ENCODE measurements around the gene DKK3.

The DKK3 gene

DNA sequence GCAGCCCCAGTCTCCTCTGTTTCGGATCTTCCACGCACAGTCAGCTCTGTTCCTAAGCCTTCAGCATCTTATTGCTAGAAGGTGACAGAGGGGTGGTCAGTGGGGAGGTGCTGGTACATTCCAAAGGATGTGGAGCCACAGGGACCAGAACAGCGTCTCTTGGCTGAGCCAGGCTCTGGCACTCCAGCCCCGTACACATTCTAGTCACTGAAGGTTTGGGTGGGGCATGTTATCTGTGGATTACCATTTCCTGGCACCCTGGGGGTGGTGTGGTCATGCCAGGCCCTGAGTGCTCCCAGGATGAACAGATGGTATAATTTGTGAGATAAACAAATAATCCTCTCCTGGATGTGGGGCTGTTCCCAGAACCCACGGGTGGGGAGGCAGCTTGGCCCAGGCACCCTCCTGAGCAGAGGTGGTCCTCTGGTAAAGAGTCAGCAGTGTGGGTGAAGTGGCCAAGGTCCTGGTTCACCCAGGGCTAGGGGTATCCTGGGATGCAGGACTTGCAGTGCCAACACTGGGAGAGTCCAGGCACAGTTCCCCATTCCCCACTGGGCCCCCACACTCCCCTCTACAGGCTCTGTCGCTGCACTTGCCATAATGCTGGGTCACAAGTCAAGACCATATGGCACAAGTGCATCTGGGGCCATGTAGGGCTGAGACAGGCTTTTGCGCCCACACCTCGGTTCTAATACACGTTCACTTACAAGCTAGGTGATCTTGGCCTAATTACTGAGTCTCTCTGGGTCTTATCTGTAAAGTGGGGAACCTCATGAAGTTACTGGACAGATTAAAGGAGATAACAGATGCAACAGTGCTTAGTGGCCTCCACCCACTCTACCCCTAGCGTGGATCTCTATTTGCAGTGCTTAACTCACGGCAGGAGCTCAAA lies 33.0 kb downstream of the DKK3 start:
- DNase-seq (ENCODE audit: low read depth) = no peak
- TF ChIP-seq, protein P1, sequence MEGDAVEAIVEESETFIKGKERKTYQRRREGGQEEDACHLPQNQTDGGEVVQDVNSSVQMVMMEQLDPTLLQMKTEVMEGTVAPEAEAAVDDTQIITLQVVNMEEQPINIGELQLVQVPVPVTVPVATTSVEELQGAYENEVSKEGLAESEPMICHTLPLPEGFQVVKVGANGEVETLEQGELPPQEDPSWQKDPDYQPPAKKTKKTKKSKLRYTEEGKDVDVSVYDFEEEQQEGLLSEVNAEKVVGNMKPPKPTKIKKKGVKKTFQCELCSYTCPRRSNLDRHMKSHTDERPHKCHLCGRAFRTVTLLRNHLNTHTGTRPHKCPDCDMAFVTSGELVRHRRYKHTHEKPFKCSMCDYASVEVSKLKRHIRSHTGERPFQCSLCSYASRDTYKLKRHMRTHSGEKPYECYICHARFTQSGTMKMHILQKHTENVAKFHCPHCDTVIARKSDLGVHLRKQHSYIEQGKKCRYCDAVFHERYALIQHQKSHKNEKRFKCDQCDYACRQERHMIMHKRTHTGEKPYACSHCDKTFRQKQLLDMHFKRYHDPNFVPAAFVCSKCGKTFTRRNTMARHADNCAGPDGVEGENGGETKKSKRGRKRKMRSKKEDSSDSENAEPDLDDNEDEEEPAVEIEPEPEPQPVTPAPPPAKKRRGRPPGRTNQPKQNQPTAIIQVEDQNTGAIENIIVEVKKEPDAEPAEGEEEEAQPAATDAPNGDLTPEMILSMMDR (IDR thresholded peaks at IDR 0.05; ENCODE audit: control insufficient read depth, insufficient read depth, low read depth, low read length, missing control alignments) = no peak
- H3K4me3 ChIP-seq (ENCODE audit: control insufficient read depth, low read depth, low read length) = no peak overlapping the region

DNA sequence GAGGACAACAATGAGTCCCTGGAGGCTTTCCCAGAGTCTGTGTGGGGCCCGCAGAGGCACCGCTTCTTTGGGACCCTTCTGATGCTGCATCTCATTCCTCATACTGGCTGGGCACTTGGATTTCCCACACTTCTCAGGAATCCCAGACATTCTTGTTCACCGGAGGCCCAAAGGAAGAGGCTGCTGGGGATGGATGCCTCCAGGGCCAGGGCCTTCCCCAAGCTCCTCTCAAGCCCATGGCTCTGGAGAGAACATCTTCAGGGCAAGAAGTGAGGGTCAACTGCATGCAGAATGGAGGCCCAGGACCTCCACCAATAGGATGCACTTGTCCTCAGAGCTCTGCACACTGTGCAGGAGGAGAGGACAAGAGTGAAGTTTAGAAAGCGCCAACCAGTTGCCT lies 34.6 kb downstream of the DKK3 start:
- TF ChIP-seq, protein P1 (IDR thresholded peaks at IDR 0.05; ENCODE audit: control insufficient read depth, insufficient read depth, low read depth, low read length, missing control alignments) = no peak
- no peak for DNase-seq (ENCODE audit: low read depth)
- no peak overlapping the region for H3K4me3 ChIP-seq (ENCODE audit: control insufficient read depth, low read depth, low read length)

DNA sequence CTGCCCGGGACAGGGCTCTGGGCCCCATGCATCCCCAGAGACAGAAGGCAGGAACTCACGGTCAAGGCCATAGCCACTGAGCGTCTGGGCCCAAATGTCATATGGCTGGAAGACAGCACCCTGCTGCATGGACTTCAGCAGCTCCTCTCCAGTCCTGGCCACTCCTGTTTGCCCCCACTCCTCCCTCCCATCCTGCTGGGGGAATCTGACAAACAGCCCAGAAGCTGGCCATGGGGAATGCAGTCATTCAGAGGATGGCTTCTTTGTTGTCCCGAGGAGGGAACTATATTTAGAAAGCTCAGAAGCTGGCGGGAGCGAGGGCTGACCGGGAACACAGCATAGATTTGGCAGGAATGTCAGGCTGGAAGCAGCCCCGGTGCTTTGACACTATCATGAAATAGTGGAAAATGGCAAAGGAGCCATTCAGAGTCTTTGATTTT lies 35.0 kb downstream of the DKK3 start:
- no peak overlapping the region for H3K4me3 ChIP-seq (ENCODE audit: control insufficient read depth, low read depth, low read length)
- TF ChIP-seq, protein P1 (IDR thresholded peaks at IDR 0.05; ENCODE audit: control insufficient read depth, insufficient read depth, low read depth, low read length, missing control alignments) = no peak
- no peak for DNase-seq (ENCODE audit: low read depth)

DNA sequence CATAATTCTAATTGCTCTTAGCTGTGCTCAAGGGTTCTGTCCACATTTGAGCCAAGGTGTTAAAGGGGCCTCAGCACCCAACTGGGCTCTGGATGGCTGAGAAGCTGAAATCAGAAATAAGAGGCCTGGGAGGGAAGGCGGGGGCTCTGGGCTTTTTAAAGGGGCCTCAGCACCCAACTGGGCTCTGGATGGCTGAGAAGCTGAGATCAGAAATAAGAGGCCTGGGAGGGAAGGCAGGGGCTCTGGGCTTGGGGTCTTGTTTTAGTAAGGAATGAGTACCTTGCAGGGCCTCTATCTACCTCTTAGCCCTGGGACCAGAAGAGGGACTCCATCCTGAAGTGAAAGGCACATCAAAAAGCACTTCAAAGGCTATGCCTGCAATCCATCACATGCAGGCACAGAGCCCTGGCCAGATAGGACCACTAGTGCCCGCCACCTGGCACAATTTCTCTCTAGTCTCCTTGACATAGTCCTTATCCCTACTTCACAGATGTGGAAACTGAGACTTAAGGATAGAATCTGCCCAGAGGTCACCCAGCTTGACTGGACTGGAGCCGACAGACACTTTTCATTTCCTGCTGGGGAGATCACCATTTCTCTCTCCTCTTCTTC lies 35.6 kb downstream of the DKK3 start:
- H3K4me3 ChIP-seq (ENCODE audit: control insufficient read depth, low read depth, low read length) = no peak overlapping the region
- DNase-seq (ENCODE audit: low read depth) = no peak
- TF ChIP-seq, protein P1 (IDR thresholded peaks at IDR 0.05; ENCODE audit: control insufficient read depth, insufficient read depth, low read depth, low read length, missing control alignments) = no peak

DNA sequence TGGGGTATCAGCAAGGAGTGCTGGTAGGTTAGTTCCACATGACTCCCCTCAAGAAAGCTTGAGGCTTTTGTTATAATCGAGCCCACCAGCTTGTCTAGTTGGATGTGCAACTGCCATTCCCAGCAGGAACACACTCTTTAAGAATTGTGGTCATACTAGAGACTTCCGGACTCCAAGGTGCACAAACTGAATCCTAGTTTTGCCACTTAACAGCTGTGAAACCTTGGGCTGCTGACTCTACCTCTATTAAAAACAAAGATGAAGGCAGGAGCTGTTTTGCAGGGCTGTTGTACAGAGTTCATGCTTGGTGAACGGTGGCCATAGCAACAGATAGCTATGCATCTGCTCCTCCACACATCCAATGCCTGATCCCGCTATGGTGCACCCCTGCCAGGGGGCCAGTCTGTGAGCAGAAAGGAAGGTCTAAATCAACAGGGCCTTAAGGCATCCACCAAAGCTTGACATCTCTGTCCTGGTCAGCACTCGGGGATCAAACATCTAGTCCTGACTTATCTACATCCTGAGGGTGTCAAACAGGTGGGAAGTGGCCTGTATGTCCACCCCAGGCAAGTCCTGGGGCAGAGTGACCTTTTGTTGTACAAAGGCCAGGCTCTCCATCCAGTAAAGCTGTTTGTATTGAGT lies 36.4 kb downstream of the DKK3 start:
- TF ChIP-seq, protein P1 (IDR thresholded peaks at IDR 0.05; ENCODE audit: control insufficient read depth, insufficient read depth, low read depth, low read length, missing control alignments) = no peak
- no peak overlapping the region for H3K4me3 ChIP-seq (ENCODE audit: control insufficient read depth, low read depth, low read length)
- DNase-seq (ENCODE audit: low read depth) = no peak

DNA sequence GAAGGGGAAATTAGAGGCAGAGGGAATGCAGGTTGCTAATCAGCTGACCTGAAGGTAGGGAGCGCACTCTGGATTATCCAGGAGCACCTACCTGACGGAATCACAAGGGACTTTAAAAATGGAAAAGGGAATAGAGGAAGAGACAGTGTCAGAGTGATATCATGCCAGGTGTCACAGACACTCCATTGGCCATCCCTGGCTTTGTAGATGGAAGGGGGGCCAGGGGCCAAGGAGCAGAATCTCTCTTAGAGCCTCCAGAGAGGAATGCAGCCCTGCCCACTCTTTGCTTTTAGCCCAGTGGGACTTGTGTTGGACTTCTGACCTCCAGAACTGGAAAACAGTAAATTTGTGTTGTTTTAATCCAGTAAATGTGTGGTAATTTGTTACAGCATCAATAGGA lies 37.9 kb downstream of the DKK3 start:
- no peak overlapping the region for H3K4me3 ChIP-seq (ENCODE audit: control insufficient read depth, low read depth, low read length)
- DNase-seq (ENCODE audit: low read depth) = no peak
- TF ChIP-seq, protein P1 (IDR thresholded peaks at IDR 0.05; ENCODE audit: control insufficient read depth, insufficient read depth, low read depth, low read length, missing control alignments) = no peak
